C4-2B (cell line): ENCODE results near the gene SFMBT2.
"Not testable (repeated sequence)": the region's sequence is repeated elsewhere in the genome, so short reads cannot be mapped to it uniquely, and the experiment has no call there.

ENCODE experiments used
- H3K27ac ChIP-seq: fragments of 450-650 bp; 2 replicates; pipeline ENCODE4 v1.5.1; 2017
- CTCF ChIP-seq: fragments of 450-650 bp; conservative IDR thresholded peaks from 2 replicates; pipeline ENCODE4 v1.5.1; 2017; ENCODE audit warnings: mild to moderate bottlenecking
- ZFX ChIP-seq: fragments of 450-650 bp; IDR thresholded peaks from 2 replicates; pipeline ENCODE4 v1.6.1; 2017

Gene SFMBT2

GRCh38 chr10:7230036-7230435 is 180.8 kb downstream of the SFMBT2 start:
- no peak overlapping the region for H3K27ac ChIP-seq
- no peak for TF ChIP-seq ZFX
- no peak for TF ChIP-seq CTCF

- no peak overlapping the region for H3K27ac ChIP-seq
- TF ChIP-seq ZFX = no peak
- TF ChIP-seq CTCF = no peak
Measured at GRCh38 chr10:7225133-7225532, 185.7 kb downstream of the SFMBT2 start.

GRCh38 chr10:7218968-7219367 is 191.9 kb downstream of the SFMBT2 start:
- TF ChIP-seq CTCF (peak; percentile 25), ZFX (no peak)

GRCh38 chr10:7212696-7213095 is 198.1 kb downstream of the SFMBT2 start:
- H3K27ac ChIP-seq = not testable (repeated sequence)

More at GRCh38 chr10:7218968-7219367, 191.9 kb downstream of the SFMBT2 start:
- H3K27ac ChIP-seq = no peak overlapping the region

GRCh38 chr10:7211857-7212577 is 198.8 kb downstream of the SFMBT2 start:
- H3K27ac ChIP-seq = no peak overlapping the region
- no peak for TF ChIP-seq ZFX
- no peak for TF ChIP-seq CTCF

- TF ChIP-seq ZFX = no peak
- no peak for TF ChIP-seq CTCF
- H3K27ac ChIP-seq = no peak overlapping the region
Measured at GRCh38 chr10:7210516-7210915, 200.3 kb downstream of the SFMBT2 start.

- TF ChIP-seq CTCF (no peak), ZFX (no peak)
- H3K27ac ChIP-seq = no peak overlapping the region
Measured at GRCh38 chr10:7209458-7209857, 201.4 kb downstream of the SFMBT2 start.
